ENCODE results near the gene RBMS3. TPM values are rescaled to one million over a fixed set of nuclear protein-coding genes. Genes with fewer than 3 reads are reported as not detected.

Gene RBMS3
- total and polyA plus RNA-seq, 2 experiments from 2014 or later = 3.2 to 7.4 TPM

GRCh38 chr3:29646043-29646442 lies 365.2 kb downstream of the RBMS3 start:
- no peaks in the 10 kb centered on the region; the same call in 1 of the 2 replicates for H3K4me1 ChIP-seq (ENCODE audit: insufficient read depth)
- no peaks in the 10 kb centered on the region for H3K9me2 ChIP-seq (ENCODE audit: insufficient read depth)
- no peak for ATAC-seq
- H3K27ac ChIP-seq (ENCODE audit: low read depth) = no peak overlapping the region
- no peak overlapping the region for H3K4me2 ChIP-seq
- Mint-ChIP-seq H3K36me3 (ENCODE audit: low read depth) (no peaks in the 10 kb centered on the region), H3K4me1 (peaks cover 16% of the 10 kb centered on the region), H3K27me3 (ENCODE audit: insufficient read depth, low read depth, poor library complexity) (no peaks in the 10 kb centered on the region), H3K27ac (no peak overlapping the region), H3K4me3 (no peak overlapping the region), H3K9me3 (no peaks in the 10 kb centered on the region)
- TF ChIP-seq EZH2phosphoT487 (IDR thresholded peaks at IDR 0.05; ENCODE audit: unreplicated experiment) (no peak), EZH2 (IDR thresholded peaks at IDR 0.05; ENCODE audit: low read depth, unreplicated experiment) (no peak), STAT1 (IDR thresholded peaks at IDR 0.05; ENCODE audit: unreplicated experiment) (no peak), REST (IDR thresholded peaks at IDR 0.05; ENCODE audit: unreplicated experiment) (no peak), POLR2AphosphoS5 (IDR thresholded peaks at IDR 0.05; ENCODE audit: low read depth) (no peak), ZNF462 (CRISPR knock-in tag; IDR thresholded peaks at IDR 0.05) (no peak), CTCF (conservative IDR thresholded peaks at IDR 0.05; ENCODE audit: low read depth in 2 of 2) (no peak), ETS1 (IDR thresholded peaks at IDR 0.05) (no peak), CREB1 (CRISPR knock-in tag; IDR thresholded peaks at IDR 0.05; ENCODE audit: low read depth) (no peak), ZNF331 (CRISPR knock-in tag; IDR thresholded peaks at IDR 0.05; ENCODE audit: low read depth) (no peak), JUNB (IDR thresholded peaks at IDR 0.05; ENCODE audit: unreplicated experiment) (no peak), NANOG (IDR thresholded peaks at IDR 0.05; ENCODE audit: borderline replicate concordance) (no peak), ZNF114 (CRISPR knock-in tag; IDR thresholded peaks at IDR 0.05) (no peak)
- no peaks in the 10 kb centered on the region for H3F3A ChIP-seq (replicated peaks; ENCODE audit: low read depth)
- no peak overlapping the region for H3K4me3 ChIP-seq
- H3K27me3 ChIP-seq (ENCODE audit: insufficient read depth) = no peaks in the 10 kb centered on the region
- H3K79me2 ChIP-seq (replicated peaks; ENCODE audit: insufficient read depth) = no peaks in the 10 kb centered on the region
- no peak for DNase-seq (ENCODE audit: low spot score)
- no peaks in the 10 kb centered on the region for H3K36me3 ChIP-seq (ENCODE audit: insufficient read depth)
- no peaks in the 10 kb centered on the region for H4K20me1 ChIP-seq (replicated peaks; ENCODE audit: insufficient read depth)
- no peak overlapping the region for H2AFZ ChIP-seq
